Stimulated activated CD4-positive, alpha-beta T cell treated with anti-CD3 and anti-CD28 coated beads, Interleukin-15, amount 100 ng/mL, for 24 hours (primary cell): Measurements from ENCODE around the gene PLEKHG3.

Experiments
- DNase-seq: peaks from one replicate; pipeline ENCODE4 v3.0.0-alpha.2; 2020

Gene PLEKHG3

DNA sequence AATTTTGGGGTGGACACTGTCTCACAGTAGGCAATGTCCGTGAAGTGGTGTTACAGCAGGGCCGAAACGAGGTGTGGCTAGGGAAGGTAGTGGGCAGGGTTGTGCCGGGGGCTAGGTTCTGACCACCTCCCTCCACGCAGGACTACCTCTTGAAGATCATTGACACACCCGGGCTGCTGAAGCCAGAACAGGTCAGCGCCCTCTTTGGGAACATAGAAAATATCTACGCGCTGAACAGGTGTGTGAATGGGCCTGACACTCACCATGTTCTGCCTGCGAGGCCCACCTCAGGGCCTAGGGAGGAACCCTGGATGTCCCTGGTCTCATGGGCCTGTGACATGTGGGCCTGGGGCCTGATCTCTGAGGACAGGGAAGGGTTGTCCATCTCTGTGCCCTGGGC lies 24.6 kb downstream of the PLEKHG3 start:
- DNase-seq: no peak

DNA sequence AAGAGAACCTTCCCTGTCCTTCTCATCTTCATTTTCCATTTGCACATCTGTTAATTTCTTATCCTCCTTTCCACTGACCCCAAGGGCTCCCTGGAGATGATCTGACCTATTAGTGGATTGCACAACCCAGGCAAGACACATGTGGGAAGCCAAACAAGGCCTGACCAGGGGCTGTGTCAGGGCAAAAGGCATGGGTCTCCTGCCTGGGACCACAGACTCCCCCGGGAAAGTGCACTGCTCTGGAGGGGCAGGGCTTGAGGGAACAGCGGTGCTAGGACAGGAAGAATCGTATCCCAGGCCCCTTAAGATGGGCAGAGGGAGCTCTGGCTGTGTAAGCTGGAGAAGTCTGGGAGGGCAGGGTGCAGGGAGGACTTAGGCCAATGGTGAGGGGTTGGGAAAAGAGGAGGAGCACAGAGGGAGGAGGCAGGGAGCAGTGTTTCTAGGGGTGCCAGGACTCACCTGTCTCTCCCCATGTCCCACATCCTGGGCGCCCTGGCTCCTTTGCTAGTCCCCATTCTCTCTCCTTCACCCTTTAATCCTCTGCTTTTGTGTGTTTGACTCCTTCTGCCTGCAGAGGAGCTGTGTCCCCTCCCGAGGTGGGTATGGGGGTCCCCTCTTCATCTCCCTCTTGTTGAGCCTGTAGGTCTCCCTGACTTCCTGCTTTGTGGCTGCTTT lies 25.3 kb downstream of the PLEKHG3 start:
- no peak for DNase-seq

DNA sequence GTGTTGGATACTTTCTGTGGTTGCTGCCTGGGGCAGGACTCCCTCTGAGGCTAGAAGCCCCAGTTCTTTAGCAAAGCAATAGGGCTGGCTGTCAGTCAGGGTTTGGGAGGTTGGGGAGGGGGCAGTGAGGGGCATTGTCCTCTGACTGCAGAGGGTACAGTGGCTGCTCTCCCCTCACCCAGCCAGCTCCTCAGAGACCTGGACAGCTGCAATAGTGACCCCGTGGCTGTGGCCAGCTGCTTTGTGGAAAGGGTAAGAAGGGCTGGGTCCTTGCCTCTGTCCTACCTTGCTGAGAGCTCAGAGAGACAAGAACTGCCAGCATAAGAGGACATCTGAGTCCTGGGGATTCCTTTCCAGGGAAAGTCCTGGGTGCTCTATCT lies 25.8 kb downstream of the PLEKHG3 start:
- no peak for DNase-seq

DNA sequence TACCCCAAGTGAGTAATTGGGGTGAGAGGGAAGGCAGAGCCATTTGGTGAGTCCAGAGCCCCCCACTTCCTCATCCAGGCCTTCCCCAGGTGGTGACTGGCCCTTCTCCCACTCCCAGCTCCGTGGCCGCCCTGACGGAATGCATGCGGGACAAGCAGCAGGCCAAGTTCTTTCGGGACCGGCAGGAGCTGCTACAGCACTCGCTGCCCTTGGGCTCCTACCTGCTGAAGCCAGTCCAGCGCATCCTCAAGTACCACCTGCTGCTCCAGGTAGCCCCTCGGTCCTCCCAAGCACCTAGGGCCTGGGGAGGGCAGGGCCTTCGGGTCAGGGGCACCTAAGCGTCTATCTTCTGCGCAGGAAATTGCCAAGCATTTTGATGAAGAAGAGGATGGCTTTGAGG lies 26.5 kb downstream of the PLEKHG3 start:
- no peak for DNase-seq

DNA sequence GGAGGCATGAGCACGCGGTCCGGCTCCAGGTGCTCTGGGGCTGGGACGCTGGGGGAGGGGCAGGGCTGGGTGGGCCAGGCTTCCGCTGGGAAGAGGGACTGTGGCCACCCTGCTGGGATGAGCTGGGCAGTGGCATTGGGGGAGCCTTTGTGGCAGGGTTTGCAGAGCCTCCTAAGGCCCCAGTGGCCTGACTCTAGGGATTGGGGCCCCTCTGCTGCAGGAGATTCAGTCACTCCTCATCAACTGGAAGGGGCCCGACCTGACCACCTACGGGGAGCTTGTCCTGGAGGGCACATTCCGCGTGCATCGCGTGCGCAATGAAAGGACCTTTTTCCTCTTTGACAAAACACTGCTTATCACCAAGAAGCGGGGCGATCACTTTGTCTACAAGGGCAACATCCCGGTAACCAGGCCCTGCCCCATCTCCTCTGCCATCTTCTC lies 26.9 kb downstream of the PLEKHG3 start:
- no peak for DNase-seq

DNA sequence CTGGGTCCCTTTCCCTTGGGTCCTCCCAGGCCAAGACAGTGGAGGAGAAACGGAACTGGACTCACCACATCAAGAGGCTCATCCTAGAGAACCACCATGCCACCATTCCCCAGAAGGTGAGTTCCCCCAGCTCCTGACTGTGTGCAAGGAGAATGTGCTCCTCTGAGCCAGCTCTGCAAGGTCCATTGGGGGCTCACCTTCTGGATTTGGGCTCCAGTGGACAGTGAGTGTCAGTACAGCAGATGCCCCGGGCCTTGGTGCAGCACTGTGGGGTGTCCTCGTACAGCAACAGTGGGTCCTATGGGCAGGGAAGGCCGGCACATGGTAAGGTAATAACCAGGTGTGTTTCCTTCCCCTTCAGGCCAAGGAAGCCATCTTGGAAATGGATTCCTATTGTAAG lies 27.8 kb downstream of the PLEKHG3 start:
- DNase-seq: no peak

DNA sequence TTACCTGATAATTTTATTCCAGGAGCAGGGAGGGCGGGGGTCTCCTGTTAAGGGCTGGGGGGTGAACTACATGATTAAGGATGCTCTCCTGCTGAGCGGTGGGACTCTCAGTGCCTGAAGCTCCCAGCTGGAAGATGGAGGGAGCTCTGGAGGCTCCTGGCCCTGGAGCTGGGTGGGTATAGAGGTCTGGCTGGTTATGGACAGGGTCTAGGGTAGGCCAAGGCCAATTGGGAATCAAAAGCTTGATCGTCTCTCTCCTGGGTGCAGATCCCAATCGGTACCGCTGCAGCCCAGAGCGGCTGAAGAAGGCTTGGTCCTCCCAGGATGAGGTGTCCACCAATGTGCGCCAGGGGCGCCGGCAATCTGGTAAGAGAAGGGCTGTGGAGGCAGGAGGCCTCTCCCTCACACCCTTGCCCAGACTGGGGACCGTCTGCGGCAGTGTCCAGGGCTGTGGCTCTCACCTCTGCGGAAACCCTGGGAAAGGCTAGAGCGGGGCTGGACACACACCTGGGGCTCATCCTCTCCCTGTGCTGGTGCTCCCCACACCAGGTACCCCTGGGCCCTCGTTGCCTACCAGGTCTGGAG lies 28.4 kb downstream of the PLEKHG3 start:
- DNase-seq: no peak

DNA sequence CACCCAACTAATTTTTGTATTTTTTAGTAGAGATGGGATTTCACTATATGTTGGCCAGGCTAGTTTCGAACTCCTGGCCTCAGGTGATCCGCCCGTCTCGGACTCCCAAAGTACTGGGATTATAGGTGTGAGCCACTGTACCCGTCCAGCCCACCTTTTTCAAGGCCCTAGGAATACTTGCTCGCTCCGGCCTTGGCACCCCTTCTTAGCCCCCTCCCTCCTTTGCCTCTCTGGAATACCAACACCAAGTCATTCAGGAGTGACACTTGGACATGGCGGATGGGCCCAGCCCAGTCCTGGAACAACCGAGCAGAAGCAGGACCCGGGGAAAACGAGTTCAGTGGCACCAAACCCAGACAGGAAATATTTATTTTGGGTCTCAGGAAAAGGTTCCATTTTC lies 29.1 kb downstream of the PLEKHG3 start:
- no peak for DNase-seq

DNA sequence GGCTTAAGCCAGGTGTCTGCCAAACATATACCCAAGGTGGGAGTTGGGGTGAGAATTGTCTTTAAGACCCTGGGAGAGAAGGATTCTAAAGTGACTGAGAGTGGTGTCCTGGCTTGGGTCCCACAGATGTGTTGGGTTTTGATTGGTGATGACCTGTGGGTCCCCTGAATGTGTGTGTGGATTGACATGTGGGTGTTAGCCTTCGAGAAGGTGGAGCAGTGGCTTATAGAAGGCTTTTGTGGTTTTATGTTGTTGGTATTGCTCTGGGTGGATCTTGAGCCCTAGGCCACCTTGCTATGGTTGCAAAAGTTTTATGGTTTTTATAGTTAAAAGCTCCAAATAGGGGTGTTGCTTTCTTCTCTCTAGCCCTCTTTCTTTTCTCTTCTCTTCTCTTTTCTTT lies 29.7 kb downstream of the PLEKHG3 start:
- DNase-seq: no peak

DNA sequence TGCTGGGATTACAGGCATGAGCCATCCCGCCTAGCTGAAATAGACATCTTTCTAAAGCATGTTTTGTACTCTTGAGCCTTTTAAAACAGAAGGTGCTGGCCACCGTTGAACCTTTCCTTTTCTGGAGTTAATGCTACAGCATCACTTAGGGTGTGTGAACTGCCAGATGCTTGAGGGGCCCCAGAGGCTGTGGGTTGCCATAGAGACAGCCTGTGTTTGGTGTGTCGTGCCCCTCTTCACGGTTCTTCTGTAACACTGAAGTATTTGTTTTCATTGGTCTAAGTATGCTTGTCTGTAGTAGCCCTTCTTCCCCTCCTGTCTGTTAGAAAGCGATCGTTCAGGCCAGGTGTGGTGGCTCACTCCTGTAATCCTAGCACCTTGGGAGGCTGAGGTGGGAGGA lies 30.8 kb downstream of the PLEKHG3 start:
- no peak for DNase-seq

DNA sequence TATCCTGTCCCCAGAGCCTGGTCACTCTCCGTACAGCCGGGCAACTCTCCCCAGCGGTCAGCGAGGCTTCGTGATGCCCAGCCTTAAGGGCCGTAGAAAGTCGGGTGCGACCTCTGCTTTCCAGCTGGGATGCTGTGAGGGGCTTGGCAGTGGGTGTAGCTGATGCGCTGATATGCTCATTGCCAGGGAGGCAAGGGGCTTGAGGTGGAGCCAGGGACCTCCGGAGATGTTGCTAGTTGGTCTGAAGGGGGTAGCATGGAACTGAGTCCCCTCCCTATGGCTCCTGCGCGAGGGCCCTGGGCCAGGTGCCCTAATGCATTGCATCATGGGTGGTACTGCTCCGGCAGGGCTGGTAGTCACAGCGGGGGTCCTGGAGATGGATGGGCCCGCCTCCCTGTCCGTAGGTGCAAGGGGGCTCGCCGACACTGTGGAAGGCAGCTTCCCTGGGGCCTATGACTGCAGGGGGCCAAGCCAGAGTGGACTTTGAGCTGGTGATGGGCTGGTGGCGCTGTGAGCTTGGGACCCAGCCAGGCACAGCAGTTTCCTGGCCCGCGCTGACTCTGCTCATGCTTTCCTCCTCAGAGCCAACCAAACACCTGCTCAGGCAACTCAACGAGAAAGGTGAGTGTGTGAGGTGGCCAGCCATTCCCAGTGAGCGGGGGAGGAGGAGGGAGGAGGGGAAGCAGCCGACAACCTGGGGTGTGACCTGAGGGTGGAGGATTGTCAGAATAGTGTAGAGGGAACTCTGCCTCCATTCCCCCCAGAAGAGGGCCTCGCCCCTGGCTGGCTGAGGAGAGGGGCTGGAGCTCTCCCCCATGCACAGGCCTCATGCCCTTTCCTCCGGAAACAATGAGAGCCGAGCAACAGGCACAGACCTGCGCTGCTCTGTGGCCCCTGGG lies 32.3 kb downstream of the PLEKHG3 start:
- no peak for DNase-seq

DNA sequence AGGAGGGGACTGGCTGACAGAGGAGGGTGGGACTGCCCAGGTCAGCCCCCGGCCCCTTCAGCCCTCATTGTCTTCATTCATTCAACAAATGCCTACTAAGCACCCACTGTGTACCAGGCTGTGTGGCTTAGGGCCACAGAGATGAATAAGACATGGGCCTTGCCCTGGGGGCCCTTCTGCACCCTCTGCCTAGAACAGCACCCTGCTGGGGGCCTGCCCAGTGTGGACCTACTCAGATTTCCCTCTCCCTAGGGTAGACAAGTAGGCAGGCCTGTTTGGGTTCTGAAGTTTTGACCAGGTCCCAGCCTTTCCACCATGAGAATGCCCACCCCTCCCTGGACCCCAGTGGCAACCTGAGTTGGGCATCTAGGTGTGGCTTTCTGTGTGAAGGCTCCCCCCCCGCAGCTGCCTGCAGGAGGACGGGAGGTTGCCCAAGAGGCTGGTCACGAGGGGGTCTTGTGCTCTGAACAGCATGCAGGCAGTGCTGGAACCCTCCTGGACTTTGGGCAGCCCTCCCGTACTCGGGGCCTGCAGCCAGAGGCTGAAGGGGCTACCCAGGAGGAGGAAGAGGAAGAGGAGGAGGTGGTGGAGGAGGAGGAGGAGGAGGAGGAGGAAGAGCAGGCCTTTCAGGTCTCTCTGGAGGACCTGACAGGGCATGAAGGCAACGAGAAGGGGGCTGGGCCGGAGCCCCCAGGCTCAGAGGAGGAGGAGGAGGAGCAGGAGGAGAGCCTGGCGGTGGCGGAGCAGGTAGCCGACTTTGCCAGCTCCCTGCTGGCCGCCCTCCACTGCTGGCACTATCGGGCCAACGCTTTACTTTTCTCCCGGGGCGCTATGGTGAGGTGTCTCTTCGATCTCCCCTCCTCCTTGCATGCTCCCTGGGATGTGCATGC lies 33.4 kb downstream of the PLEKHG3 start:
- DNase-seq: no peak

DNA sequence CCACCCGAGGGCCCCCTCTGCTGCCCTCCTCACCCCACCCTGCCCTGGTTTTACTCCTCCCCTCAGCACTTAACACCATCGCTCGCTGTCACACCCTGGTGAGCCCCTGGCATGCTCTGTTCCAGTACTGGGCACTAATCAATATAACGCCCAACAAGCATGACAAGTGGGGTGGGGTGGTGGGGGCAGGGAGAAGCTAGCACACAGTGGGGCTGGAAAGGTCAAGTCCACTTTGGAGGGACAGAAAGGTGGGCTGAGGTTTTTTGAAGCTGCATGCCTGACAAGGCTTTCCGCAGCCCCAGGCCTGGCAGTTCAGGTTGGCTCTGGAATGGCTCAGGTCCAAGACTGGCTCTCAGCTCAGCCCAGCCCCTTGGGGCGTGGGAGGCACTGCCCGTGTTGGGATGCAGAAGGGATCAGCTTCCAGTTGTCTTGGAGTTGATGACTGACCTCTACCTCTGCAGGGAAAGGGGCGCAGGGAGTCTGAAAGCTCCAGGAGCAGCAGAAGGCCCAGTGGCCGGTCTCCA lies 34.1 kb downstream of the PLEKHG3 start:
- DNase-seq: no peak

DNA sequence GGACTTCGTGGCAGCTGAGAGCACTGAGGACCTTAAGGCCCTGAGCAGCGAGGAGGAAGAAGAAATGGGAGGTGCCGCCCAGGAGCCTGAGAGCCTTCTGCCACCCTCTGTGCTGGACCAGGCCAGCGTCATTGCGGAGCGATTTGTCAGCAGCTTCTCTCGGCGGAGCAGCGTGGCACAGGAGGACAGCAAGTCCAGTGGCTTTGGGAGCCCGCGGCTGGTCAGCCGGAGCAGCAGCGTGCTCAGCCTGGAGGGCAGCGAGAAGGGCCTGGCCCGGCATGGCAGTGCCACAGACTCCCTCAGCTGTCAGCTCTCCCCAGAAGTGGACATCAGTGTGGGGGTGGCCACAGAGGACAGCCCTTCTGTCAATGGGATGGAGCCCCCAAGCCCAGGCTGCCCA lies 37.0 kb downstream of the PLEKHG3 start:
- DNase-seq: no peak

DNA sequence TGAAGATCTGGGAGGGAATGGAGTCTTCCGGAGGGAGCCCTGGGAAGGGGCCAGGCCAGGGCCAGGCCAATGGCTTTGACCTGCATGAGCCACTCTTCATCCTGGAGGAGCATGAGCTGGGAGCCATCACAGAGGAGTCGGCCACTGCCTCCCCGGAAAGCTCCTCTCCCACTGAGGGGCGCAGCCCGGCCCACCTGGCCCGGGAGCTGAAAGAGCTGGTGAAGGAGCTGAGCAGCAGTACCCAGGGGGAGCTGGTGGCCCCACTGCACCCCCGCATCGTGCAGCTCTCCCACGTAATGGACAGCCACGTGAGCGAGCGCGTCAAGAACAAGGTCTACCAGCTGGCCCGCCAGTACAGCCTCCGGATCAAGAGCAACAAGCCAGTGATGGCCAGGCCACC lies 37.7 kb downstream of the PLEKHG3 start:
- no peak for DNase-seq

DNA sequence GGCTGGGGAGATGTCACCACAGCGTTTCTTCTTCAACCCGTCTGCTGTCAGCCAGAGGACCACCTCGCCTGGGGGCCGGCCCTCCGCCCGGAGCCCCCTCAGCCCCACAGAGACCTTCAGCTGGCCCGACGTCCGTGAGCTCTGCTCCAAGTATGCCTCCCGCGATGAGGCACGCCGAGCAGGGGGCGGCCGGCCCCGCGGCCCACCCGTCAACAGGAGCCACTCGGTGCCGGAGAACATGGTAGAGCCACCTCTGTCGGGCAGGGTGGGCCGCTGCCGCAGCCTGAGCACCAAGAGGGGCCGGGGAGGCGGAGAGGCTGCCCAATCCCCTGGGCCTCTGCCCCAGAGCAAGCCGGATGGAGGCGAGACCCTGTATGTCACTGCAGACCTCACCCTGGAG lies 38.8 kb downstream of the PLEKHG3 start:
- no peak for DNase-seq

DNA sequence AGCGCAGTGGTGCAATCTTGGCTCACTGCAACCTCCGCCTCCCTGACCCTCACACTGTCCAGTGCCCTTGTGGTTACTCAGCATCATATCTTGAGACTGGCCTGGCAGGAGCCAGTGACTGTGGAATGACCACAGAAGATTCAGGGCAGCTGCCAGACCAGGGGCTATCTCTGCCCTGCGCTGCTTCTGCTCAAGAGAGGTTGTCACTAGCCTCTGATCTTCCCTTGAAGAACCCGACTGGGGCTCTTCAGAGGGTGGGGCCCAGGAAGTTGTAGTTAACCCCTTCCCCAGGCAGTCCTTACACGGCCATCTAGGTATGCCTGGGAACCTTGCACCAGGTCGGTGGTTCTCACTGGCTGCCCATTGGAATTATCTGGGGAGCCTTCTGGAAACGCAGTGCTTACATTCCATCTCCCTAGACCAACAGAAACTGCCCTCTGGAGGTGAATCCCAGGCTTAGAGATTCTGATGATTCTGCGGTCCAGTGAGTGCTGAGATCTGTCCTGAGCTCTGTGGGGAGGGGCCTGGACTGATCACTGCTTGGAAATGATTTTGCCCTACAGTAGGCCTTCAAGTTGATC lies 41.4 kb downstream of the PLEKHG3 start:
- no peak for DNase-seq

DNA sequence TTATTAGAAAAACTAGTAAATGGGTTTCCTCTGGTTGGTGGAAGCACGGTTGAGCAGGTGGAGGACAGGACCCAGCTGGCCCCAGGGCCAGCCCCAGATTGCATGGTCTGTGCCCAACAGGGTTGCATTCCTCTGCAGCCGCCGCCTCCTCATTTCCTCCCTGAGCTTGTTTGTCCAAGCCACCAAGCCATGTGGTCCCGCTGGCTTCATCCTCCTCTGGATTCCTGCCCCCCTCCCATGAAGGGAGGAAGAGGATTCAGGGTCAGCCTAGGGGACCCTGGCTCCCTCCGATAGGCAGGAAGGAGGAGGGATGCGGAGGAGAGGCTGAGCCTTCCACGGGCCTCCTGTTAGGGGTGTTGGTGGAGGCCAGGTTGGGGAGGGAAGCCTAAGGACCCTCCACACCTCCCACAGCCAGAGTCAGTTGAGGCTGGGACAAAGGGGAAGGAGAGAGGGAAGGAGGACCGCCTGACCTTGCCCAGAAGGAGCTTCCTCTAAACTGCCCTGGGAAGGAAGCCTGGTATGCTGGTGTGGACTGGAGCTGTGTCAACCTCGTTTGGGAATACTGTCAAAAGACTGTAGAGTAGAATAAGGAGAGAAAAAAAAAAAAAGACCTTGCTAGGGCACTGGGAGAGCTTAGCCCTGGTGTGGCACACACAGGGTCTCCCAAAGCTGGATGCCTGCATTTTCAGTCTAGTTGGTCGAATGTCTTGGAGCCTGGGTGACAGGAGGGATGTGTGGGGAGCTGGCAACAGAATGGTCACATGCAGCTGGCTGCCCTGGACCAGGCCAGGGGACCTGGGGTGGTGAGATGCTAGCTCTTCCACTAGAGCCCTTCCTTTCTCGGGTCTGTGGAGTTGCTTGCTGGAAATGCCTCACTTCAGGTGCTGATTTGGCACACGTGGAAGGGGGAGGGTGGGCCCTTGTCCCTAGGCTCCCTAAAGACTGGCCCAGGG lies 42.4 kb downstream of the PLEKHG3 start:
- no peak for DNase-seq

DNA sequence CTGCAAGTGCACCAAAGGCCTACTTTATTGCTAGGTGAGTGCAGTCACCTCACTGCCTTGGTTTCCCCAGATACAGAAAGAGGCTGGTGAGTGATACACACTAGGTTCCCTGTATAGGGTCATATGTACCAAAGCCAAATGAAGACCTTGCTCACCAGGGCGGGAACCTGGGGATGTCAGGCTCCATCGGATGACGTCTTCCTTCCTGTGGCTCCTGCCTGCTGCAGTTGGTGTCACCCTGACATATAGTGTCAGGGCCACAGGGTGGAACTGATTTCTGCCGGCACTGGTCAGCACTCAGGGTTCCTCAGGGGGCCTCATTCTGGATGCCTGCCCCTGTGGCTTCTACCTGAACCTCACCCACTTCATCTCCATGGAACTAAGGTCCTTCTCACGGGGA lies 43.1 kb downstream of the PLEKHG3 start:
- no peak for DNase-seq

DNA sequence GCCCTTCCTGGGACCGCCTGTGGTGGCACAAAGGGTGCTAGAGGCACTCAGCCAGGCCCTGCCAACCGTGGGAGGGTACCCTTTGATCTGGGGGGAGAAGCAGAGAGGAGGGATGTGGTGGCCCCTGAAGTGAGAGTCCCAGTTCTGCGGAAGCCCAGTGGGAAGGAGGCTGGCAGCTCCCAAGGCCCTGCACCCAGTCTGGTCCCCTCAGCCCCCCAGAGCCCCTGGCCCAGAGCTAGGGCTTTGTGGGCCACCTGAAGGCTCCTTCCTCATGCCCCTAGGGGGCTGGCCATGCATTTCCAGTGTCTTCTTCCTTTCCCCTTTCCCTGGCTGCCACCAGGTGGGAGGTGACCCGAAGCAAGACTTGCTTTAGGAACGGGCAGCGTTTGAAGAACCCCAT lies 44.3 kb downstream of the PLEKHG3 start:
- DNase-seq: no peak

DNA sequence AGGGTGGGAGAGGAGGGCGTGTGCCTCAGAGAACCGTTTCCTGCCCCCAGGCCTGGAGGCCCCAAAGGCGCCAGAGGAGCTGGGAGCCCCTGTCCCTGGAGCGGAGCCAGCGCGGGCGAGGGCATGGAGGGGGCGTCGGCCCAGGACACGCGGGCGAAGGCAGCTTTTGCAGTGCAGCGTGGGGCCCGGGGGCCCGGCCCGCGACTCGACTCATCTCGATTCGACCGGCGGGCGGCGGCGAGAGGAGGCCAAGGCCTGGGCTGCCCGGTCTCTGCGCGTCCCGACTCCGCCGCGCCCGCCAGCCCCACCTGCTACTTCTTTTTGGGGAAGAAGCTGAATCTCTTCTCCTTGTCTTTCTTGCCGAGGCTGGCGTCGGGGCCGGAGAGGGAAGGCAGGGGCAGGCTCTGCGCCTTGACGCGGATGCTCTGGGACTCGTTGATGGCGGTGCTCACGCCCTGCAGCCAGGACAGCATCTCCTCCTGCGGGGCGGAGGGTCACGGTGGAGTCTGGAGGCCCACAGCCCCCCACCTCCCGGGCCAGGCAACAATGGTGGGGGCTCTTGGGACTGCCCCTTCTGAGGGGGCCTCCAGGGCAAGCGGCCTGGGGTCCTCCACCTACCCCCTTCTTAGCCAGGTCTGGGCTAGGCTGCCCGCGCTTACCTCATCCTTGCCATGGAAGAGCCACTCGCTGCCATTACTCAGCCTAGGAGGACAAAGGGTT lies 44.9 kb downstream of the PLEKHG3 start:
- DNase-seq: no peak
